GM19193 (cell line): ENCODE results near the gene DNAJA3.
A peak's percentile ranks its signal among the peaks of the same experiment; 100 is the strongest.

Experiments
- POLR2A ChIP-seq: IDR thresholded peaks from 4 replicates; pipeline ENCODE4 v1.6.1; 2011; ENCODE audit not compliant: insufficient read depth, insufficient read length; ENCODE audit errors: extremely low read depth

Gene DNAJA3

DNA sequence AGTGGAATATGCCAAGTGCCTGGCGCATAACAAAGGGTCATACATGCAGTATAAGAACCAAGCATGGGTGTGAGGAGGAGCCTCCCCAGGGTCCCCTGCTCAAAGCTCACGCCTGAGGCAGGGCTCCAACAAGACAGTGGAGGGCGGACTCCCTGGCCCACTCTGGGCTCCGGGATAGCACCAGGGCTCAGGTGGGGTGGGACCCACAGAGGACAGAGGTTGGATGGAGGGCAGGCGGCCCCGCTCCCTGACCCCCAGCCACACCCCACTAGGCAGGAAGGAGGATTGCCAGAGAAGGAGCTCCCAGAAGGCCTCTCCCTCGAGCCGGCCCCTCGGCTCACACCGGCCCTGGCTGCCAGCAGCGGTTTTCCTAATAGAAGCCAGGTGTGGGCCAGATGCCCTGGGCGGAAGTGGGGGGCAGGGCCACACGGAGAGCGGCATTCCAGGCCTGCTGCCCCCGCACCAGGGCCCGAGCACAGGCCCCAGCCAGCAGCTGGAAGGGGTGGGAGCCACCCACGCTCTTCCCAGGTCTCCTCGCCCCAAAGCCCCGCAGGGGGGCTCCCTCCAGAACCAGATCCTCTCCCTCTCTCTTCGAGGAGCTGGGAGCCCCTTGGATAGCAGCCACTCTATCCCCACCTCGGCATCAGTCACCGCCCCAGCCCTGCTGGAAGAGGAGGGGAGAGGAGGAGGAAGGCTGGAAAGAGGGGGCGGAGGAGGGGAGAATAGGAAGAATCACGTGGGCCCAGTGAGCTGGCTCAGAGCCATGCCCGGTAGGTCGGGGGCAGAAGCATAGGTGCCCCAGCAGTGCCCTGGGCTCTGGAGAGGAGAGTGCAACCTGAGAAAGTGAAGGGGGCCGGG is 33.1 kb upstream of the DNAJA3 start:
- TF ChIP-seq POLR2A: no peak

DNA sequence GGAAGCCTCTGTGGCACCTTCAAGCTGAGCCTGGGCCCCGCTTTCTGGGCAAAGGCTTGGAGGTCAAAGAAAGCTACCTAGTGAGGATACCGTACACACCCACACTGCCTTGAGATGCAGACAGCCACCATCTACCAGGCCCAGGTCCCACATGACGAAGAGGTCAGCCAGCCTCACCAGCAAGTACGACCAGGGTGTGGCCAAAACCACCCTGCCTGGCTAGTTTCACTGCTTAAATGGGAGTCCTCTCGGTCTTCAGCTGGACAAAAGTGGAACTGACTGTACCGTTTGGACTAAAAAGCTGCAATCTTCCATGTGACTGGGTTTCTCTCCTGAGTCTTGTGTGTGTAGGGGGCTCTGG is 32.4 kb upstream of the DNAJA3 start:
- no peak for TF ChIP-seq POLR2A

DNA sequence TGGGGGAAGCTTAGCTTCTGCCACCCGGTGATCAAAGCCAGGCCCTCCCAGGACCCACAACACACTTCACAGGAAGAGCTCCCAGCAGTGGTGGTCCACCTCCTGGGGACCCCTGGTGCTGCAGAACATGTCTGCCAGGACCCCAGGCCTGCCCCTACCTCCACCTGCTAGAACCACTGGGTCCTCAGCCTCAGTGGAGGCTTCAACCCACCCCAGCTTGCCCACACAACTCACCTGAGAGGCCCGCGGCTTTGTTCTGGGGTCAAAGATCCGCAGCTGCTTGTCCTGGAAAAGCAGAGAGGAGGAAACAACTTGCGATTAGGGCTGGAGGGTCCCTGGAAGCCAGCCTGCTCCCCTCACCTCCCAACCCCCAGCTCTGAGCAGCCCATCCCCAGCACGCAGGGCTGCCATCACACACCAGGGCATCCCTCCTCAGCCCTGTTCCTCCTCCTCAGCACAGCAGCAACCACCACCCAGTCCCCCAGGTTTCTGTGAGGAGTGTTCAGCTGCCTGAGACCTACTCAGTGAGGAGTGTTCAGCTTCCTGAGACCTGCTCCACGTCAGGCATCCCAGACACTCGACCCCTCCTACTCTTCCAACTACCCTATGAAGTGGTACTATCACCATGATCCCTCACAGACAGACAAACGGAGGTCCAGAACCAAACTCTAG is 30.5 kb upstream of the DNAJA3 start:
- no peak for TF ChIP-seq POLR2A

DNA sequence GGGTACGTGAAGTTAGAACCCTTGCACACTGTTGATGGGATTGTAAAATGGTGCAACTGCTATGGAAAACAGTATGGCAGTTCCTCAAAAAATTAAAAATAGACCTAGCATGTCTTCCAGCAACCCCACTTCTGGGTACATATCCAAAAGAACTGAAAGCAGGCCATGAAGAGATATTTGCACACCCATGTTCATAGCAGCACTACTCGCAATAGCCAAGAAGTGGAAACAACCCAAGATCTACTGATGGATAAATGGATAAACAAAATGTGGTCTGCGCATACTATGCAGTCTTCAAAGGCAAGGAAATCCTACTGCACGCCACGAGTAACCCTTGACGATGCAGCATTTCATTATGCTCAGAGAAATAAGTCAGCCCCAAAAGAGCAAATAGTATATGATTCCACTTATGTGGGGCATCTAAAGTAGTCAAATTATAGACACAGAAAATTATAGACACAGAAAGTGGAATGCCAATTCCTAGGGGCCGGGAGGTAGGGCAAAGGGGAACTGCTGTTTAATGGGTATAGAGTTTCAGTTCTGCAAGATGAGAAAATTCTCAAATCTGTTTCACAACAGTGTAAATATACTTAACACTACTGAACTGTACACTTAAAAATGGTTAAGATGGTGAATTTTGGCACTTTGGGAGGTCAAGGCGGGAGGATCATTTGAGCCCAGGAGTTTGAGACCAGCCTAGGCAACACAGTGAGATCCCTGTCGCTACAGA is 26.5 kb upstream of the DNAJA3 start:
- TF ChIP-seq POLR2A: no peak

GRCh38 chr16:4401094-4401501 is 24.6 kb upstream of the DNAJA3 start:
- TF ChIP-seq POLR2A: no peak

DNA sequence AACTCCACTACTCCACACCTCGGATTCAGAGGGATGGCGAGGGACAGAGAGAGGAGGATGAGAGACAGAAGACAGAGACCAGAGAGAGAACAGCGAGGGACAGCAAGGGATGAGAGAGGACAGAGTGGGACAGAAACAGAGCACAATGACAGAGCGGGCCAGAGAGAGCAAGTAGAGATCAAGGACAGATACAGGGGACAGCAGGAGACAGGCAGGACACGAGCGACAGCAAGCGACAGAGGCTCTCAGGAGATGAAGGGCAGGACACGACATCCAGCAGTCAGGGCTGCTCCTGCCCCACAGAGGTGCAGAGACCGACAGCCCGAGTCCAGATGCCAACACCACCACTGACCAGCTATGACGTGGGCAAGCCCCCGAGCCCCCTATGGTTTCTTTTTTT is 24.2 kb upstream of the DNAJA3 start:
- TF ChIP-seq POLR2A: no peak

- TF ChIP-seq POLR2A: no peak
These were observed 23.1 kb upstream of the DNAJA3 start for GRCh38 chr16:4402439-4403132.

GRCh38 chr16:4403133-4403949 is 22.3 kb upstream of the DNAJA3 start:
- no peak for TF ChIP-seq POLR2A

- TF ChIP-seq POLR2A: peak; percentile 12
These were observed 21.3 kb upstream of the DNAJA3 start for GRCh38 chr16:4404247-4404966.

DNA sequence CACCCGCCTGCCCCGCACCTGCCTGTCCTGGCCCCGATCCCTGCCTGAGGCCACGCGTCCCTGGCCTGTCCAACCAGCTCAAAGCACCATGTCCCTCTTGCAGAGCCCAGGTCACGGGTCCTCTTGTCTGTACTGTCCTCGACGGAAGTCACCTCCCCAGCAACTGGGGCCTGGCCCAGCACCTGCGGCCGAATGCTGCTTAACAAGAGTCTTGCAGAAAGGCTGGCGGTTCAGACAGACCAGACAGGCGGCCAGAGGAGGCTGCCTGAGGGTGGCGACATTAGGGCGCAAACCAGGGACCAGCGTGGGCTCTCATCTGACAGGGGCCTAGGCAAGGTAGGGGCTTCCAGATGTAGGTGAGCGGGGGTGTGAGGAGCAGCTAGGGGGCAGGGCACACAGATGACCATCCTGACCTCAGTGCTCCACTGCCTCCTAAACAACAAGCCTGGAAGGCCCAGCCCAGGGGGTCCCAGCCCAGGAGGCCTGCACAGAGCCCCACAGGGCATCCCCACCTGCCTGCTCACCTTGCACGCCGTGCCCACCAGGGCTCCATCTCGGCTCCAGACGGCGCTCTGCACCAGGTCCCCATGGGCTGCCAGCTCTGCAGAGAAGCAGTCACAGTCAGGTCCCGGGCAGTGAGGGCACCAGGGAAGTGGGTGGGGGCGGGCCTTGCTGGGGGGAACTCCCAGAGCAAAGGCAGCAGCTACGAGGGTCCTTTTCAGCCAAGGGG is 20.5 kb upstream of the DNAJA3 start:
- peak; percentile 6 for TF ChIP-seq POLR2A

GRCh38 chr16:4407543-4408322 is 17.9 kb upstream of the DNAJA3 start:
- no peak for TF ChIP-seq POLR2A

DNA sequence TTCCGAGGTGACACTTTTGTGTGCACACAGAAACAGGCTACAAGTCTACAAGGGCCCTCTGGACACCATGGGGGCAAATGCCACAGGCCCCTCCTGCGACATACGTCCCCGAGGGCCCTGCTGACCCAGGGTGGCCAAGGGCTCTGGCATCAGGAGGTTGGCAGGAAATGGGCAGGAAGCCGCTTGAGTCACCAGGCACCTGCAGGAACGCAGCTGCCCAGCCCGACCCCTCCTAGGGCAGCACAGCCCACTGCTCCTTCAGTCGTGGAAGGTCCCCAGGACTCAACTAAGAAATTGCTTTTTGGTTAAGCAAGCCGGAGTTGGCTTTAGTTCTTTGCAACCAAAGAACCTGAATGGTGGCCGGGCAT is 17.4 kb upstream of the DNAJA3 start:
- no peak for TF ChIP-seq POLR2A
